ENCODE data around the gene MAP3K15.

MAP3K15 gene

DNA sequence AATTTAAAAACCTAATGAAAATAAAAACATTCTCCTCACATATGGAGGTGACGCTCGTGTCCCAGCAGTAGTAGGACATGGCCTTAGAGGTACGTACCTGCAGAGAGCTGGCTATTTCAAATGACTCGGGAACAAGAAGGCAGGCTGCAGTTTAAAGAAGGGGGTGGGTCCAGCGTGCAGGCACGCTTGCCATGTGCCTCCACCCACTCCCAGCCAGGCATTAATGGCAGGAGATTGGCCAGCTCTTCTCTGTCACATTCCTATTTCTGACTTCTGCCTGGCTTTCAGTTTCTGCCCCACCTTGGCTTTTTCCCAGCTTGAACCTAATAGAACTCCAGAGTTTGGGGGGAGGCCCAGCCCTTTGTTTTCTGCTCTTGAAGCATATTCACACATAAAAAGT, 154.4 kb downstream of the MAP3K15 start:
- in situ Hi-C loops (cut with MboI; ENCODE audit: low sequenced_read_pairs): loop anchor here (25.0 kb wide), 1 partner anchor 551 kb away; no protein-coding TSS in a partner anchor

DNA sequence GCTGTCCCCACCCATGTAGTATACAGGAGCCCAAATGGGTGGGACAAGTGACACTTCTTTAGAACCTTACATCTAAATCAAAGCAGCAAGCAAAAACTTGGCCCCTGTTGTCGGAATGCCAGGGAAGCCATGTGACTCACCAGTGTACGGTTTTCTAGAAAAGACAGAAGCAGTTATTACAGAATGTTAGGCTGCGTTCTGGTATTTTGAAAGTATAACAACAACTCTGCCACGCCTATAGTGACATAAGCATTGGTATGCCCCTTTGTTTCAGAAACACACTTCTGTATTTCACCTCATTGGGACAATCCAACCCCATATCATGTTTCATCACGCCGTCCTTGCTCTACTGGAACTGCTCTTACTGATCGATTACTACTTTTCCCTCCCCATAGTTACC, 156.8 kb downstream of the MAP3K15 start:
- in situ Hi-C loops (cut with MboI; ENCODE audit: low sequenced_read_pairs): loop anchor here (25.0 kb wide), 1 partner anchor 554 kb away; no protein-coding TSS in a partner anchor

DNA sequence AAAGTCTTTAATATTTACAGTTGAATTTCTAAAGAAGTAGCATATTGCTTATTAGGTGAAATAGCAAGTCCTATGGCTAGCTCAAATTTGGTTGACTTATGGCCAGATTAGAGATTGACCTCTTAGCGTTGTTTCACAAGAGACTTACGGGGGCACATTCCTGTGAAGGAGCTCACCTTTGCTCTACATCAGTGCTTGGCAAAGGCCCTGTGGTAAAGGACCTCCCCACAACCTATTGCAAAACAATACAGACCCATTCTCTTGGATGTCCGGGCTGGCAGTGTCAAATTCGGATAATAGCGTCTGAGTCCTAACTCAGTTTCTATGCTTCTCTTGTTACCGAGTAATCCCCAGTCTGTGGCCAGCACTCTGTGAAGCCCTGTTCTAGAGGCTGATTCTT, 160.7 kb downstream of the MAP3K15 start:
- in situ Hi-C loops (cut with MboI; ENCODE audit: low sequenced_read_pairs): loop anchor here (25.0 kb wide), 1 partner anchor 558 kb away; no protein-coding TSS in a partner anchor

DNA sequence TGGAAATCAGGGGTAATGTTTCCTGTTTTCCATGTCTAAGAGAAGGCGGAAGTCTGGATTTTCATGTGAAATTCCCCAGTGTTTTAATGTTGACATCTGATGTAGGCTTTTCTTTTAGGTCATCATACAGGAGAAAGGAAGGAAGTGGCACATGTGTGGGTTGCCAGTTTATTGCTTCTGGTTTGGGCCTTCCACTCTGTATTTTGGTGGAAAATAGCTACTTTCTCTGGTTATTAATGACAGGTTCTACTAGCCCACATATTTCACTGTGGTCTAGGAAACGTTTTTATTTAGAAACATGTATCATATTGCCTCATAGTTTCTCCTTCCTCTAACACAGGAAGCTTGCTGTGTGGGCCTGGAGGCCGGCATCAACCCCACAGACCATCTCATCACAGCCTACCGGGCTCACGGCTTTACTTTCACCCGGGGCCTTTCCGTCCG, 164.3 kb downstream of the MAP3K15 start:
- in situ Hi-C loops (cut with MboI; ENCODE audit: low sequenced_read_pairs): loop anchor here (25.0 kb wide), 1 partner anchor 561 kb away; no protein-coding TSS in a partner anchor

DNA sequence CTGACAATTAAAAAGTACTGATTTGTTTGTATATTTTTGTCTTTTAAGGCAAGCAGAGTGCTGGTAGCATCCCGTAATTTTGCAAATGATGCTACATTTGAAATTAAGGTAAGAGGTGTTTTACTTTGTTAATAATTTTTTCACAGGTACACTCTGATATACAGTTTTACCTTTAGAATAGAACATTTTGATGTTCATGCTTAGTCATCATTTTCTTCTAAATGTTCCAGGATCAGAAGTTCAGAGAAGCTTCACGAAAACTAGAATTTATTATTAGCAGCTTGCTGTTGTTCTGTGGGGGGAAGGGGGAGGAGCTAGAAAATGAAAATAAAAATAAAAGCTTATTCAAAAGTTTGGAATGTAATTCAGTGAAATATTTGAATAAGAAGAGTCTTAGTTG, 166.0 kb downstream of the MAP3K15 start:
- in situ Hi-C loops (cut with MboI; ENCODE audit: low sequenced_read_pairs): loop anchor here (25.0 kb wide), 1 partner anchor 437 kb away; no protein-coding TSS in a partner anchor

DNA sequence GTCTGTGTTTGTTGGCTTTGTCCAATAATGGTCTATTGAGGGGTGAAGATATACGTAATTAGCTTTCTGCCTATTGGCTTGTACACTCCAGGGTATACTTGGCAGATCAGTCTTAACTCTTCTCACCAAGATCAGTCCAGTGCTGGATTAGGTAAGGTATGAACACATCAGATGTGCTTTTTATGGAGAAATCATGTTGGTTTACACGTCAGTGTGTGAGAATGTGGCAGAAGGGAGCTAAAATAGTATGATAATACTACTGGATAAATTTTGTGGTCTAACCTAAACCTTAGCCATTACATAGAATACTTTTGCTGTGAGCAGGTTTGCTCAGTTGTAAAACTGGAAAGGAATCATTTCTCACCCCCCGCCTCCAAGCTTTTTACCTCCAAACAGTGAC, 167.4 kb downstream of the MAP3K15 start:
- in situ Hi-C loops (cut with MboI; ENCODE audit: low sequenced_read_pairs): loop anchor here (25.0 kb wide), 1 partner anchor 436 kb away; no protein-coding TSS in a partner anchor

DNA sequence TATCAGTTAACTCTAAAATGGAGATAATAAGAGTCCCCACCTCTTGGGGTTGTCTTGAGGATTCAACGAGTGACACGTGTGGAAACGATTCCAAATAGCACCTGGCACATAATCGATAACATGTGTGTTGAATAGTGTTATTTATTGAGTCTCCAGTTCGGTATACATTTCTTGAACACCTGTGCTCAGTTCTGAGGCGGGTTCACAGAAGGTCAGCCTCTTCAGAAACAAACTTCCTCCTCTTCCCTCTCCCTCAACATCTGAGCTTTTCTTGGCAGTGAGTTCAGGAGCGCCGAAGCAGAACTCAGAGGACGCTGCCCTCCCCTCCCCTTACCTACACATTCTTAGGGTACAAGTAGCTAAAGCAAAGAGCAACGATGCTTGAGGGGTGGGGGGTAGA, 170.6 kb downstream of the MAP3K15 start:
- in situ Hi-C loops (cut with MboI; ENCODE audit: low sequenced_read_pairs): loop anchor here (25.0 kb wide), 1 partner anchor 432 kb away; no protein-coding TSS in a partner anchor

DNA sequence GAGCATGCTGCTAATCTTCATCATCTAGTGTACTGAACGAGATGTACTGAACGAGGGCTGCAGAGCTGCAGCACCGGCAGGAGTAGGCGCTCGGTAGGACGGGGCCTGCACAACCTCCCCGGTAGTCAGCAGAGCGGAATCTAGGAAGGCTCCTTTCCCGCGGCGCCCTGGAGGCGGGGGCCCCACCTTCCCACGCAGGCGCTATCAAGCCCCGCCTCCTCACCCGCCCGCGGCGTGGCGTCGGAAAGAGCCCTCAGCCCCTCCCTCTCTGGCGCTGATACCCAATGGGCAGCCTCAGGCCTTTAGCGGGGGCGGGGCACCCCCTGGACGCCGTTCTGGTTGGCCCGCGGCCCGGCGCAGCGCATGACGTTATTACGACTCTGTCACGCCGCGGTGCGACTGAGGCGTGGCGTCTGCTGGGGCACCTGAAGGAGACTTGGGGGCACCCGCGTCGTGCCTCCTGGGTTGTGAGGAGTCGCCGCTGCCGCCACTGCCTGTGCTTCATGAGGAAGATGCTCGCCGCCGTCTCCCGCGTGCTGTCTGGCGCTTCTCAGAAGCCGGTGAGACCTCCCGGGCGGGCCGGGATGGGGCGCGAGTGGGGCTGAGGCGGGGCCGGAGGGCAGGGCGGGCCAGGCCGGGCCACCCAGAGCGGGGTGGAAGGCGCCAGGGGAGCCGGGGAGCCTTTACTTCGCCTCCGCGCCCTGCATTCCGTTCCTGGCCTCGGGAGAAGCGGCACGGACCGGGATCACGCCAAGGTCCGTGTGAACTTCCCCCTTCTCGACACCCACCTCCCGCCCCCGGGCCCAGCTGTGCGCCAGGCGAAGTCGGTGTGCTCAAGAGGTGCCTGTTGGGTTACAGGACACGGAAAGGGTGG, 171.5 kb downstream of the MAP3K15 start, which contains the start of gene PDHA1:
Gene PDHA1, plus strand, starts transcription at position 393 of the 874 bp plus-strand sequence. Its CDS starts 111 bp downstream, at position 504.
- in situ Hi-C loops (cut with MboI; ENCODE audit: low sequenced_read_pairs): loop anchor here (25.0 kb wide), 1 partner anchor 431 kb away; no protein-coding TSS in a partner anchor

DNA sequence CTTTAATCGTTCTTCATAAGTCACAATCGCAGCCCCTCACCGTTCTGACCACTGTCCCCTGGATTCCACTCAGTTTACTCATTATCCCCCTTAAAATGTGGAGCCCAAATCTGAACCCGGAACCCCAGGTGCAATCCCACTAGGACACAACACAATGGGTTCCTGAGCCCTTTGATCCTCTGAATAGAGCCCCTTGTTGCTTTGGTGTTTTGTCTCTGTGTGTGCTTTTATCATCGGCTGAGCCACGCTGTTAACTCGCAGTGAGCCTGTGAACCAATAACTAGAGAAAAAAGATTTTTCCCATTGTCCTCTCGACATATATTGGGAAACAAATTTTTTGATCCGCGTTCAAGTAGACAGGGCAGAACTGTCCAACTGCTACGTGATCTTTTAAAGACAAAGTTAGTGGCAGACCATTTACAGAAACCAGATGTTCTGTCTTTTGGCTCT, 172.2 kb downstream of the MAP3K15 start:
- in situ Hi-C loops (cut with MboI; ENCODE audit: low sequenced_read_pairs): loop anchor here (25.0 kb wide), 1 partner anchor 431 kb away; no protein-coding TSS in a partner anchor

DNA sequence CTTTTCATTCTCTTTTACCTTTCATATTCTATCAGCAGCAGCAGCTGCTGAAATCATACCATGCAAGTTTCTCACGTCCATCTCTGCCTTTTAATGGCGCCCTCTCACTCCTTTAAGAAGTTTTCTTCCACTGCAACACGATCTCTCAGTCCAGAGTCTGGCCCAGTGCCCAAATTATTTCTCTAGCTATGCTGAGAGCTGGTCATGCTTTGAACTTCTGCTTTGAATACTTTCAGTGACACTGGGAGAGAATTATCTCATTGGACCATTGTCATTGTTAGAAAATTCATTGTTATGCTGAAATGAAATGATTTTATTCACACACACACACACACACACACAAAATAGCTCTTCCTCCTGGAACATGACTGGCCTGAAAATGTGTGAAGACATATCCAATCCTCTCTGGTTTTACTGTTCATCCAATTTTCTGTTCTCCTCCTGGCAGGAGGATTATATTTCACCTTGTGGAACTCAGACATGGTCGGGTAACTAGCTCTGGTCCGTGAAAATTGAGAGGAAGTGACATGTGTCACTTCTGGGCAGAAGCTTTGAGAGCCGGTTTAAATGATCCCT, 172.9 kb downstream of the MAP3K15 start:
- in situ Hi-C loops (cut with MboI; ENCODE audit: low sequenced_read_pairs): loop anchor here (25.0 kb wide), 1 partner anchor 430 kb away; no protein-coding TSS in a partner anchor

DNA sequence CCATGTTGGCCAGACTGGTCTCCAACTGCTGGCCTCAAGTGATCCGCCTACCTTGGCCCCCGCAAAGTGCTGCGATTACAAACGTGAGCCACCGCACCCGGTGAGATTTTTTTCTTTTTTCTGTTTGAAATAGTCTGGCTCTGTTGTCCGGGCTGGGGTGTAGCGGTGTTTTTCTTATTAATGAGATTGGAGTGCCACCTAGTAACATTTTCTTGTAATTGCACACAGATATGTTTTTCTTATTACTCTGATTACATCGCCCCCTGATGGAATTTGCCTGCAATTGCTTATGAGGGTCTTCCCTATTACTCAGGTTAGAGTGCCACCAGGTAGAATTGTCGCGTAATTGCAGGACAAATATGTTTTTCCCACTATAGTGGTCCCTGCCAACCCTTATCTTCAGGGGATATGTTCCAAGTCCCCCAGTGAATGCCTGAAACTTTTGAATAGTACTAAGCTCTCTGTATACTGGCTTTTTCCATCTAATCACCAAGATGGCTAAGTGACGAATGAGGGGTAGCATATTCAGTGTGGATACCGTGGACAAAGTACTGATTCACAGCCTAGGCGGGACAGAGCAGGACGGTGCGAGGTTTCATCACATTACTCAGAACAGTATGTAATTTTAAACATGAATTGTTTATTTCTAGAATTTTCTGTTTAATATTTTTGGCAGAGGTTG, 180.2 kb downstream of the MAP3K15 start:
- in situ Hi-C loops (cut with MboI; ENCODE audit: low sequenced_read_pairs): loop anchor here (10.0 to 25.0 kb wide), 2 partner anchors 423 to 940 kb away; no protein-coding TSS in a partner anchor

DNA sequence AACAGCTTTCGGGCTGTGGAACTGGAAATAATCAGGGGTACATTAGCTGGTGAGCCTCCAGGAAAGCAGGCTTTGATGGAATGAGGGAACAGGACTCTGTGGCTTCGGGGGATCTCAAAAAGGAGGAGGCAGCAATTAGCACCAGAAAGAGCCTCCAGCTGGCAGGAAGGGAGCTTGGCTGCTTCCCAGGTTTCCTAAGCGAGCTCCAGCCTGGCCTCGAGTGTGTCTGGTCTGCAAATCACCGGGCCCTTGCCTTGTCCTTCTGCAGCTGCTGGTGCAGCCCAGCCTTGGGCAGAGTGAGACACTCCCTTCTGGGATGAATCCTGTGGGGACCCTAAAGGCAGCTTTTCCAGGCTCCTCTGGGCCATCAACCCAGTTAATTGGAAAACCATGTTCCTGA, 182.3 kb downstream of the MAP3K15 start:
- in situ Hi-C loops (cut with MboI; ENCODE audit: low sequenced_read_pairs): loop anchor here (10.0 to 25.0 kb wide), 2 partner anchors 421 to 938 kb away; no protein-coding TSS in a partner anchor

DNA sequence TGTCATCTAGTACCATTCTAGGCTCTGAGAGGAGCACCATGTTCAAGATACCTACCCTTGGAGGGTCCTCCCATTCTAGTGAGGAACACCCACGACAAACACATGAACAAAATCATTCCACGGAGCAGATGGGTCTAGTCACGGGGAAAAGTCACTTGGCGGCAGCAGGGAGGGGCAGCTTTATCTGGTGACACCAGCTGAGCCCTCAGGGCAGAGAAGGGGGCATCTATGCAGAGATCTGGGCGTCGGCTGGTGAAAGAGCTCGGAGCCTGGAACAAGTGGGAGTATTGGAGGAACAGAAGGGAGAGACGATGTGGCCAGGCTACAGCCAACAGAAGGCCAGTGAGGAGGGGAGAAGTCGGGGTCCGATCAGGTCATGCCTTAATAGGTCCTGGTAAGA, 183.5 kb downstream of the MAP3K15 start:
- in situ Hi-C loops (cut with MboI; ENCODE audit: low sequenced_read_pairs): loop anchor here (10.0 to 25.0 kb wide), 2 partner anchors 420 to 937 kb away; no protein-coding TSS in a partner anchor

DNA sequence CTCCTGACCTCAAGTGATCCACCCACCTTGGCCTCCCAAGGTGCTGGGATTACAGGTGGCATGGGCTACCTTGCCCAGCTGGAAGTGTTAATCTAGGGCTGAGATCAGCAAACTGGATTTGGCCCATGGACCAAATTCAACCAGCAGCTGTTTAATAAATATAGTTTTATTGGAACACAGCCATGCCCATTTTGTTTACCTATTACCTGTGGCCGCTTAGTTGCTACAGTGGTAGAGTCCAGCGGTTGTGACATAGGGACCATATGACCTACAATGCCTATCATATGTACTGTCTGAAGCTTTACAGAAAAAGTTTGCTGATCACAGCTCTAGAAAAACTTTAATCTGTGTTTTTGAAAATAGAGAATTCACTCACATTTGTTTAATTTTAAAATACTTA, 188.7 kb downstream of the MAP3K15 start:
- in situ Hi-C loops (cut with MboI; ENCODE audit: low sequenced_read_pairs): loop anchor here (25.0 kb wide), 1 partner anchor 414 kb away; no protein-coding TSS in a partner anchor

Measured in HL-60/S4 treated with retinoic acid at 250 ng/mL for 4 days and 3 days (cell line).